ENCODE data around the gene PECR.

DNA sequence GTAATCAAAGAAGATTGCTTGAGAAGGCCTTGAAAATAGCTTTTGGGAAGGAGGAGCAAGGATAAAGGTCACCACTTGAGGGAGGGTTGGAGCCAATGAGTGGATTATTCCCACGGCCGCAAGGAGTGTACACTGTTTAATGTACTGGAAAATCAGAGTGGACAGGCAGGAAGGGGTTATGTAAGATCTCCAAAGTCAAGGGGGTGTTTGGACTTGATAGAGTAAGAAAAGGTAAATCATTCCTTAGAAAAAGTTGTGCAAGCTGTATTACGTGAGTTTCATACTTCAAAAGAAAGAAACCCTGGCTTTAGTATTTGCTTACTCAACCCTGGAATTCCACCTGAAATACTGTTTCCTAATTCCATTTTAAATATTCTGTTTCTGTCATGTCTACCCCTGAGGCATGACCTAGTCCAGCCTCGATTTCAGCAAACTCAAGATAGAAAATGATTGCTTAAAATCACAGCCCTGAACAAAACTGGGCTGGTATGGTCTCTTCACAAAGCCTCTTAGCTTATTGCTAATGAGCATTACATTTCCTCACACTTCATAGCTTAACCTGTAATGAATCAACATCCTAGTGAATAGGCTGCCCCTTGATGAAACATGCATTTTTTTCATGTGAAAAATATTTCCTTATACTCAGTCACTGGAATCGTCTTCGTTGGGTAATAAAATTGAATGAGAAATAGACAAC is 69.3 kb downstream of the PECR start:
- TF ChIP-seq, protein P1, sequence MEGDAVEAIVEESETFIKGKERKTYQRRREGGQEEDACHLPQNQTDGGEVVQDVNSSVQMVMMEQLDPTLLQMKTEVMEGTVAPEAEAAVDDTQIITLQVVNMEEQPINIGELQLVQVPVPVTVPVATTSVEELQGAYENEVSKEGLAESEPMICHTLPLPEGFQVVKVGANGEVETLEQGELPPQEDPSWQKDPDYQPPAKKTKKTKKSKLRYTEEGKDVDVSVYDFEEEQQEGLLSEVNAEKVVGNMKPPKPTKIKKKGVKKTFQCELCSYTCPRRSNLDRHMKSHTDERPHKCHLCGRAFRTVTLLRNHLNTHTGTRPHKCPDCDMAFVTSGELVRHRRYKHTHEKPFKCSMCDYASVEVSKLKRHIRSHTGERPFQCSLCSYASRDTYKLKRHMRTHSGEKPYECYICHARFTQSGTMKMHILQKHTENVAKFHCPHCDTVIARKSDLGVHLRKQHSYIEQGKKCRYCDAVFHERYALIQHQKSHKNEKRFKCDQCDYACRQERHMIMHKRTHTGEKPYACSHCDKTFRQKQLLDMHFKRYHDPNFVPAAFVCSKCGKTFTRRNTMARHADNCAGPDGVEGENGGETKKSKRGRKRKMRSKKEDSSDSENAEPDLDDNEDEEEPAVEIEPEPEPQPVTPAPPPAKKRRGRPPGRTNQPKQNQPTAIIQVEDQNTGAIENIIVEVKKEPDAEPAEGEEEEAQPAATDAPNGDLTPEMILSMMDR (IDR thresholded peaks at IDR 0.05): no peak
- TF ChIP-seq POLR2A (IDR thresholded peaks at IDR 0.05): no peak

Measured in uterus (tissue), 2 donors.